Myocyte (in vitro differentiated cells): ENCODE measurements around the gene PHGDH. TPM values are rescaled to one million over a fixed set of nuclear protein-coding genes. Genes with fewer than 3 reads are reported as not detected.
"Not testable (repeated sequence)": the region's sequence is repeated elsewhere in the genome, so short reads cannot be mapped to it uniquely, and the experiment has no call there.

Experiments used
- DNase-seq: peaks from one replicate; pipeline ENCODE4 v3.0.0-alpha.2; 2012; ENCODE audit warnings: low read depth
- total RNA-seq: library from RNA; depleted of rRNA; stranded (reverse); fragments of >200 nt; gene quantifications from 2 replicates; pipeline ENCODE4 v1.2.3, GENCODE V29; 2014

PHGDH gene
- total RNA-seq, 1 donor from 2014 or later, result 23.9 TPM

DNA sequence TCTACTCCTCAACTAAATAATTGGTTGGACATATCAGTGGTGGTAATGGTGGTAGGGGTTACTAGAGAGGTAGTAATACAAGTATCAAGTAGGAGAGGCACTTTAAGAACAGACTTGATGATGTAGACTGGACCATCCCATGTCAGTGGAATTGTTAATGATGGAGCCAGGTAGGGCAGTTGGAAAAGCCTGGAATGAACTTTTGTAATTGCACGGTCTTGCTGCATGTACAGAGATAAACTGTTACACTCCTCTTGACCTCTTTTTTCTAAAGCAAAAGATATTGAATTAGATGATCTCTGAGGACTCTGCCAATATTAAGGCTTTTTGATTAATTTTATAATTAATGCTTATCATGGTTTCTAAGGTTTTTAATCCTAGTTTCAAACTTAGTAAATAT lies 51.2 kb downstream of the PHGDH start:
- no peak for DNase-seq

DNA sequence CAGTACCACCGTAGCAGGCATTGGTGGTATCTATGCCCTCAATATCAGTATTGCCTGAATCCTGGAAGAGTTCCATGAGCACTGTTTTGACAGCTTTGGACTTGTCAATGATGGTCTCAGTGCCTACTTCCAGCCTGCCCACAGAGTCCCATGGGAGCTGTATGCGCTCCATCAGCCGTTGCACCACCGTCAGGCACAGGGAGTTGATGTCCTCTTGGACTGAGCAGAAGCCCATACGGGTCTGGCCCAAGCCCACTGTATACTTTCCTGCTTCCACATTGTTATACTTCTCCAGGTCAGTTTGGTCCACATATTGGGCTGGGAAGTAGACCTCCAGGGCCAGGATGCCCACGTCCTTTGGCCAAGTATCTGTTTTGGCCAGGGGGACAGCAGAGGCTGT lies 52.5 kb downstream of the PHGDH start:
- no peak for DNase-seq

DNA sequence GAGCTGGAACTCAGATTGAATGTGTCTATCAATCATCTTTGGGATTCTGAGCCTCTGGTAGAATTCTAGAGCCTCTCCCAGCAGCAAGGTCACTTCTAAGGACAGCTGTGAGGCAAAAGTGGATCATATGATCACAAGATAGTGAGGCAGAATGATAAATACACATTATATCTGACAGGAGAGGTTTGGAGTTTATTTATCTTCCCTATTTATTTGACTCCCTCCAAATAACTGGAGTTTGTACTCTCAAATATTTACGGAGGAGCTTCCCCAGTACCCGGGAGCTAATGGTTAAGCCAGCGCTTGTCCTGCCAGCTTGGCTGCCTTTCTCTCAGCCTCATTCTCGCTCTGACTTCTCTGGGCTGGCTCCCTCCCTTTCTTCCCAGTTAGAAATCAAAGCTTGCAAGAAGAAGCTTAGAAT lies 54.6 kb downstream of the PHGDH start:
- DNase-seq, result peak; percentile 17

DNA sequence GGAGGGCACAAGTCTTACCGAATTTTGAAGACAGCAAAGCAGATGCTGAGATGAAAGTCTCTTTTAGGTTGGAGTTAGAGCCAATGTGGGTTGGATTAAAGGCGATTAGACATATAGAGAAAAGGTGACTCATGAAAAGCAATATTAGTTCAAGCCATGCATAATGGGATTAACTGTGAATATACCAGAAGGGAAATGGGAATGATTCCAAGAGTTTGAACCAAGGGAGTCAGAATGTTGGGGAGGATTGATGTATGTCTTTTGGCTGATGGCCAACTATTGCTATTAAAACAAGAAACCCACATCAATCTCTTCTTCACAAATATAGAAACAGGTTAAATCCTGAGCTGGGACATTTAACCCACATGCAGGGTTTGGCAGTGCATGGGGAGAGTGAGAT lies 55.8 kb downstream of the PHGDH start:
- DNase-seq, result no peak

DNA sequence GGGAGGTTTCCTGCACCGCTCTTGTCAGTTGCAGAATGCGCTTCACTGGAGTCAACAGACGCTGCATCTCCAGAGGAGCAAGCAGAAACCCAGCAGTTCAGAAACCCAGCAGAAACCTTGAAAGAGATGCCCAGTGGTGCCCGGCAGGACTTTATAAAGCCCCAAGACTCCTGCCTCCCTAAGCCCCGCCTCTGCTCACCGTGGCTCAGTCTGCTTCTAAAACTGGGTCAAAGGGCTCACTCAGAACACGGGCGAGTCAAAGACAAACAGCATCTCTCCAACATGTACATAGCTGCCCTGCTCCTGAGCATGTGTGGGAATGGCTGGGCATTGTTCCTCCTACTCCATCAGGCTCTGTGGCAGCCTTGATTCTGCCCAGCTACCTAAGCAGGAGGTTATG lies 57.0 kb downstream of the PHGDH start, which contains the start of gene HMGCS2:
TSS of gene HMGCS2 (minus strand) at position 128 of the 400 bp plus-strand sequence. CDS start at position 67, 61 bp downstream.
- DNase-seq, result no peak

DNA sequence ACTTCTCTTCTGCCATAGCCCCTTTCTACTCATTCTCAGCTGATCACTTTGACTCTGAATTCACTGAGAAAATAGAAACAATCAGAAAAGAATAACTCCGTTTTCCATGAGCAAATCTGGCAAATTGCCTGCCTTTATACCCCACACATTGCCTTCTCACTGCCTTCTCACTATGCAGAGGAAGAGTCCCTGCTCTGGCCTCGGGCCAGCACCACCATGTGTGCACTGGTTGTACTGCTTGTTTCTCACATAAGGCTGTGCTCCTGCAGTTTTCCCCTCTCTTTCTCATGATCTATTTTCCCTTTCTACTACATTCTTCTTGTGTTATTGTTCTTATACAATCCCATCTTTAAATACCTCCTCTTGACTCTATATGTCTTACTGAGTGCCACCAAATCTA lies 59.3 kb downstream of the PHGDH start:
- DNase-seq, result peak; percentile 29

DNA sequence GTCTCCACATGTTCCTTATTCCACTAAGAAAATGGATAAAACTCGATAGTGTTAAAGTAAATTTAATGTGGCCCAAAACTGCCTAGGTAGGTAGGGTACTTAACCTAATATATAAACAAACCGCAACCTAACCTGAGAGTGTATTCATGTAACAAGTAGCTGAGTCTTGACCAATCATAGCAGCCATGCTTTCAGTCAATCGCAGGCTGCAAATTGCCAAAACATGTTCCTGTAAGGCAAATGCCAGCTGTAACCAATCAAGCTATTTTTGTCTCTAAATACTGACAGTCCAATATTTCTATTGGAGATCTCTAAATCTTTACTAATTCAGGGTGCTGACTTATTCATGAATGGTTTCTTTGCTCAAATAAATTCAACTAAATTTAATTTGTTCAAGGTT lies 60.0 kb downstream of the PHGDH start:
- no peak for DNase-seq

DNA sequence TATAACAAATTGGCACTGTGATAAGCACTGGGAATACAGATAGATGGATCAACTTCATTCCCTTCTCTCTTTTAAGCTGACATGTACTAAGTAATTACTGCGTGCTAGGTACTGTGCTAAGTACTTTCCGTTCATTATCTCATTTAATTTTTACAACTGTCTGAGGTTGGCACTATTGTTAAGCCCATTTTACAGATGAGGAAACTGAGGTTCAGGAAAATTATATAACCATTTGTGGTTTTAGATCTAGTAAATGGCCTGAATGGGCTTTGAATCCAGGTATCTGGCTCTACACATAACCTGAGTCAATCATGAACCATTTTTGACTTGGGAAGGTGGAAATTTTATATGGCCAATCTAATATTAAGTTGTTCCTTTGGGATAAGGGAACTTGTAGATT lies 60.6 kb downstream of the PHGDH start:
- no peak for DNase-seq

GRCh38 chr1:119773711-119774241 lies 62.0 kb downstream of the PHGDH start:
- peak; percentile 53 for DNase-seq

DNA sequence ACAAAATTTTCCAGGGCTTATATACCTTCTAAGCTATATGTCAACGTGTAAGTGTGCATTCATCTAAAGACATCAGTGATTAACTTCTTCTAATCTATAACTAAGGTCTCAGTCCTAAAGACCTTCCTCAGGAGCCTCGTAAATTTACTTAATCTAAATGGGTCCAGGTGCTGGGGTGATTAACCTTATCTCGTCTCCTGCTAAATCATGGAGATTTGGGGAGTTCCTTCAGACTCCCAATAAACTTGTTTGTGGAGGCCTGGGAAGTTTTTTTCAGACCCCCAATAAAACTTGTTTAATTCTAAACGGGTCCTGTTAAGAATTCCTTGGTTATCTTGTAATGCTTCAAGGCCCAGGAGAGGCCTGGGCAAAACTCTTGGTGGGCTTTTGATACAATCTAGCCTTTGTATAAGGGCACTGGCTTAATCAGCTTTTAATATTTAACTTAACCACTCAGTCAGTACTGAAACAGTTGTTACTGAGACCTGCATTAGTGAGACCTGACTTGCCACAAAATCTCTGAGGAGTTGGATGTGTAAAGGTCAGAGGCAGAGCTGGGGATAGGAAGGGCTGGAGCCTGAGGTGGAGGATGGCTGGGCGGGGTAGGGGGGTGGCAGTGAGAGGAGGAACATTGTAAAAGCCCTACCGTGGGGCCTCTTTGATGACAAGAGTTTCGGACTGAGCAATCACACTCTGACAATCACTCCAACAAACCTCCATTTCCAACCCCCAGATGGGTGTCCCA lies 63.2 kb downstream of the PHGDH start:
- DNase-seq, result no peak

- DNase-seq, result no peak
Measured at GRCh38 chr1:119778359-119778758, 66.6 kb downstream of the PHGDH start.

DNA sequence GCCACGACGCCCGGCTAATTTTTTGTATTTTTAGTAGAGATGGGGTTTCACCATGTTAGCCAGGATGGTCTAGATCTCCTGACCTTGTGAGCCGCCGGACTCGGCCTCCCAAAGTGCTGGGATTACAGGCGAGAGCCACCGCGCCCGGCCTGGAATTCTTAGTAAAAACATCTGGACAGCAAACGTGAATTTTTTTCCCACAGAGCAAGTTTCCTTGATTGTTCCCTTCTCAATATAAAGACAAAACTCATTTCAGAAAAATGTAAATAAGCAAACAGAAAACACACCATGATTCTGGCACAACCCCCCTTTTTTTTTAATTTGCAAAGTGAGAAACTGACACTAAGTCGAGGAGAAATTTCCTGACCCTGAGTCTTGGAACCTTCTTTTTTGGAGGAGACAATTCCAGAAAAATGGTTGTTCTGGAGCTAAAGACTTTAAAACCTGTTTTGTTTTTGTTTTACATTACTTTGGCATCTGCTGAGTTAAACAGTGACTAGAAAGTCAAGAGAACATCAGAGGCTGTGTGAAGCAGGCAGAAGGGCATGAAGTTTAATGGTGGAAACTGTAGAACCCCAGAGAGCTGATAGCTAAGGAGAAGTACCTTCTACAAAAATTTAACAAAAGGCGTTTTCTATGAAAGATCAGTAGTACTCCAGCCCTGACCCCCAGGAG lies 67.3 kb downstream of the PHGDH start:
- DNase-seq, result no peak

DNA sequence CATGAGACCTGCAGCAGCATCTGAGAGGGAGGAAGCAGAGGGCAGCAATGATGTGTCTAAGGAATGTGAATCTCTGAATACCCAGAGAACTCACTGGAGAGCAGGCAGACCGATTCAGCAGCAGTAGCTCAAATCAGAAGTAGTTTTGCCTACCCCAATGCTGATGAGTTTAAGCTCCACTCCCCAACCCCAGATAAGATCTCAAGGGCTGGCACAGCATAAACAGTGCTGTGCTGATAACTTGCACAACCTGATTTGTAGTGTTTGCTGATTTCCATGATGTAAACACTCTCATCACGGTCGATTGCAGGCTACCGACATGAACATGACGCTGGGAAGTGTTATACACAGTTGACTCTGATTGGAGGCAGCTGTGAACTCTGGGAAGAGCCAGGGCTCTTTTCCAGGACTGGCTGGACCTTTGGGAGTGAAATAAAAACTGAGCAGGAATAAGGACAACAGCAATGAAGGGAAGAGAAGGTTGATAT lies 68.2 kb downstream of the PHGDH start:
- DNase-seq, result no peak

GRCh38 chr1:119781434-119782210 lies 69.9 kb downstream of the PHGDH start:
- DNase-seq, result no peak

DNA sequence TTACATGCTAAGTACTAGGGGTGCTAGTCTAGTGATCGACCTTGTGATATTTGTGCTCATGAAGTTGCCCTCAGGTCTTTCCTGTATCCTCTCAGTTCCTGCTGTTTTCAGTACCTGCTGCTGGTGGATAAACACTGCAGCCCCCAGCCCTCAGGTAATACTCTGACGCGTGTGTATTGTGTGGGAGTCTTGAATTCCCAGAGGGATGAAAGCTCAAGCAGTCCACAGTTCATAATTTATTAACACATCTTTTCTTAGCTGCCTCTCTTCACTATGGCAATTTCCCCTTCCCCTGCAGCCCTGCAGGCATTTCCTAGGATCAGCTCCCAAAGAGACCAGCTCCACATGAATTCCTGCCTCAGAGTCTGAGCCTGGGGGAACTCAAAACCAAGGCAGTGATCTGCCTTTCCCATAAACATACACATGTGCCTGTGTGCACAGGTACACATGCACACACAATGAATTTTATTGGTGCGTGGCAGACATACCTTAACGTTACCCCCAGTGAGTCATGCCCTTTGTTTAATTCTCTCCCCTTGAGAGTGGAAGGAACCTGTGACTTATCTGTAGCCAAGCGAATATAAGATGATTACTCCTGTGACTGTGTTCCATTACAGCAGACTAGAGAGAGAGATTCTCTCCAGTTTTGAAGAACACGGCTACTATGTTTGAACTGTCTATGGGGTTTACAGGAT lies 71.0 kb downstream of the PHGDH start:
- DNase-seq, result no peak

DNA sequence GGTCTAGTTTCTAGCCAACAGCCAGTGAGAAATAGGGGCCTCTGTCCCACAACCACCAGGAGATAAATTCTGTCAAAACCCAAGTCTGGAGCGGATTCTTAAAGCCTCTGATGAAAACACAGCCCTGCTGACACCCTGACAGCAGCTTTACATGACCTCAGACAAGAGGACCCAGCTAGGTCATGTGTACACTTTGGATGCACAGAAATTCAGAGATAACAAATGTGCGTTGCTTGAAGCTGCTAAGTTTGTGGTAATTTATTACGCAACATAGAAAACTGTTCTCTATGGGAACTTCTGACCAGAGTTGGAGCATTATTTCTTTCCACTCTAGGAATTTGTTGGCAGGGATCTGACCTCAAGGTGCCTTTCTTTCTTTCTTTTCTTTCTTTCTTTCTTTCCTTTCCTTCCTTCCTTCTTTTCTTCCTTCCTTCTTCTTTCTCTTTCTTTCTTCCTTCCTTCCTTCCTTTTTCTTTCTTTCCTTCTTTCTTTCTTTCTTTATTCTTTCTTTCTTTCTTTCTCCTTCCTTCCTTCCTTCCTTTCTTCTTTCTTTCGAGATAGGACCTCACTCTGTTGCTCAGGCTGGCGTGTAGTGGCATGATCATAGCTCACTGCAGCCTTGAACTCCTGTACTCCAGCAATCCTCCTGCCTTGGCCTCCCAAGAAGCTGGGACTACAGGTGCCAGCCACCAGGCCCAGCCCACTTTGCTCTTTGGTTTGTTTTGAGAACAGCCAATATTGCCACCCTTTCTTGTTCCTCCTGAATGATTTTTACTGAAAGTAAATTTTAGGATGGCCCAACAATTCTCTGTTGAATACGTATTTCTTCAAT lies 71.8 kb downstream of the PHGDH start:
- no peak for DNase-seq

GRCh38 chr1:119784191-119784781 lies 72.6 kb downstream of the PHGDH start:
- no peak for DNase-seq

DNA sequence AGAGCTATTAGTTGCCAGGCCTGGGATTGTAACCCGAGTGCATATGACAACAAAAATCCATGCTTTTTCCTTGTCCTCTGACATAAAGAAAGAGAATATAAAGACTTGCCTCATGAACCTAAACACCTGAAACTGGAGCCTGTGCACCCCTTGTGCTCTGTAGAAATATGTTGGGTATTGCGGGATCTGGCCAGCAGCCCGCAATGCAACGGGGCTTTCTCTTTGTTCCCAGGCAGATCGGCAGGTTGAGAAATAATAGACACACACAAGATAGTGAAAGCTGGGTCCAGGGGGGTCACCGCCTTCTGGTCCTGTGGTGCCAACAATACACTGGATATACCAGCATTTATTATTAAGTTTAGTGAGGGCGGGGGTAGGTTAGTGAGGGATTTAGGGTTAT lies 74.3 kb downstream of the PHGDH start:
- DNase-seq, result not testable (repeated sequence)

DNA sequence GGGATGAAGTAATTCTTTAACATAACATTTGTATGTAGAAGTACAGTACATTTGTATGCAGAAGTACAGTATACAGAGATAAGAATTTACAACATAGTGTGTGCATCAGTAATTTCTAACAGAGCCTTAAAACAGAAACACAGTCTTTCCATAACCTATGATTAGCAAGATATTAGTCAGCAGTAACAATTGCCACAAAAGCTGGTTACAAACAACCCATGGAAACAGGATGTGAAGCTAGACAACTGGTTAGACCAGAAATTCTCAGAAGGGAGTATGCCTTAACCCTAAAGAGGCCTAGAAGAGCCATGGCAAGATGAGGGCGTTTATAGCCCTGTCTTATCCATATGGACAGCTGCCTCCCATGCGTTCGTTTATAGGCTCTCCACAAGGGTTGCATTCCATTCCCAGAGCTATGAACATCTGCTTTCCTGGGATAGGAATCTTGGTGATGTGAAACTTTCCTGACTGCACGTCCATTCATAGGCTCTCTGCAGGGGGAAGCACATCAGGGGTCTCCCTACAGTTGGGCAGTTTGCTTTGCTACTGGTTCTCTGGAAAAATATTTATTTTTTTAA lies 74.8 kb downstream of the PHGDH start:
- not testable (repeated sequence) for DNase-seq
